ENCODE results near the gene TUSC2. TPM values are rescaled to one million over a fixed set of nuclear protein-coding genes. Genes with fewer than 3 reads are reported as not detected.

Gene TUSC2
- total RNA-seq, 1 experiment from 2014 or later, result 34.0 TPM

- intact Hi-C loops (cut with micrococcal nuclease), result no loop called here
These were observed 34.8 kb downstream of the TUSC2 start for GRCh38 chr3:50293079-50293801.

More at GRCh38 chr3:50293079-50293801, 34.8 kb downstream of the TUSC2 start:
- Histone ChIP-seq H2AFZ (ENCODE audit: low read depth, low read length, poor library complexity, severe bottlenecking) (no peak overlapping the region), H3K9me3 (ENCODE audit: control insufficient read depth in 1 of 2, insufficient read depth in 1 of 2, low read depth in 1 of 2, low read length in 2 of 2) (no peaks in the 10 kb centered on the region), H3K79me2 (ENCODE audit: insufficient read depth, low read length) (peaks cover 39% of the 10 kb centered on the region), H3K4me3 (replicated peaks in 1 of 2; ENCODE audit: low read depth in 1 of 2, low read length in 2 of 2) (peak overlapping the region; percentile 98 to 99), H3K9ac (ENCODE audit: low read length) (peak overlapping the region; percentile 99), H3K4me2 (ENCODE audit: low read length) (peak overlapping the region; percentile 85), H4K20me1 (ENCODE audit: insufficient read depth) (no peaks in the 10 kb centered on the region), H3K36me3 (ENCODE audit: control insufficient read depth in 1 of 2, insufficient read depth in 2 of 2, low read length in 2 of 2) (peaks cover 18 to 26% of the 10 kb centered on the region in 2 experiments), H3K27ac (ENCODE audit: low read depth, low read length) (peak overlapping the region; percentile 65), H3K9me2 (ENCODE audit: insufficient read depth) (no peaks in the 10 kb centered on the region), H3K27me3 (ENCODE audit: insufficient read depth, low read length) (no peaks in the 10 kb centered on the region), H3K4me1 (ENCODE audit: control insufficient read depth in 1 of 2, insufficient read depth in 2 of 2, low read length in 2 of 2) (peaks cover 11 to 24% of the 10 kb centered on the region in 2 experiments)
- POLR2A ChIA-PET, result interaction anchor here (1.2 to 1.8 kb wide), 4 partner anchors 10 to 58 kb away, joined by 3 to 7 read pairs (median 4); partner anchors contain the start of genes GNAI2, HYAL1 and LSMEM2
- TF ChIP-seq POLR2AphosphoS5 (IDR thresholded peaks at IDR 0.05; ENCODE audit: low read depth, low read length) (no peak), ELF1 (IDR thresholded peaks at IDR 0.05; ENCODE audit: borderline replicate concordance, low read depth) (no peak), SP1 (IDR thresholded peaks at IDR 0.05; ENCODE audit: low read depth) (no peak), SRF (IDR thresholded peaks at IDR 0.05; ENCODE audit: low read depth) (no peak), ZNF274 (IDR thresholded peaks at IDR 0.05; ENCODE audit: low read depth, low read length) (no peak), CEBPB (IDR thresholded peaks at IDR 0.05; ENCODE audit: low read depth) (no peak), REST (IDR thresholded peaks at IDR 0.05; ENCODE audit: low read depth) (no peak), EZH2 (IDR thresholded peaks at IDR 0.05) (no peak), POLR2A (IDR thresholded peaks at IDR 0.05; ENCODE audit: borderline replicate concordance, extremely low read depth, insufficient read depth, insufficient read length) (no peak), TCF7L2 (IDR thresholded peaks at IDR 0.05; ENCODE audit: borderline replicate concordance, extremely low read depth, insufficient read depth, insufficient read length) (no peak)
- TF ChIP-seq, protein P1, sequence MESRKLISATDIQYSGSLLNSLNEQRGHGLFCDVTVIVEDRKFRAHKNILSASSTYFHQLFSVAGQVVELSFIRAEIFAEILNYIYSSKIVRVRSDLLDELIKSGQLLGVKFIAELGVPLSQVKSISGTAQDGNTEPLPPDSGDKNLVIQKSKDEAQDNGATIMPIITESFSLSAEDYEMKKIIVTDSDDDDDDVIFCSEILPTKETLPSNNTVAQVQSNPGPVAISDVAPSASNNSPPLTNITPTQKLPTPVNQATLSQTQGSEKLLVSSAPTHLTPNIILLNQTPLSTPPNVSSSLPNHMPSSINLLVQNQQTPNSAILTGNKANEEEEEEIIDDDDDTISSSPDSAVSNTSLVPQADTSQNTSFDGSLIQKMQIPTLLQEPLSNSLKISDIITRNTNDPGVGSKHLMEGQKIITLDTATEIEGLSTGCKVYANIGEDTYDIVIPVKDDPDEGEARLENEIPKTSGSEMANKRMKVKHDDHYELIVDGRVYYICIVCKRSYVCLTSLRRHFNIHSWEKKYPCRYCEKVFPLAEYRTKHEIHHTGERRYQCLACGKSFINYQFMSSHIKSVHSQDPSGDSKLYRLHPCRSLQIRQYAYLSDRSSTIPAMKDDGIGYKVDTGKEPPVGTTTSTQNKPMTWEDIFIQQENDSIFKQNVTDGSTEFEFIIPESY (IDR thresholded peaks at IDR 0.05; ENCODE audit: extremely low read depth, insufficient replicate concordance, low read length), result no peak
- TF ChIP-seq, protein P2, sequence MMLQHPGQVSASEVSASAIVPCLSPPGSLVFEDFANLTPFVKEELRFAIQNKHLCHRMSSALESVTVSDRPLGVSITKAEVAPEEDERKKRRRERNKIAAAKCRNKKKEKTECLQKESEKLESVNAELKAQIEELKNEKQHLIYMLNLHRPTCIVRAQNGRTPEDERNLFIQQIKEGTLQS (IDR thresholded peaks at IDR 0.05), result no peak
- CTCF ChIA-PET, result interaction anchor here (1.8 to 1.9 kb wide), 2 partner anchors 31 to 47 kb away, joined by 6 to 8 read pairs; no protein-coding TSS in a partner anchor
- no peak for DNase-seq (ENCODE audit: low read depth, low spot score)
- ATAC-seq, result no peak
- RAD21 ChIA-PET (ENCODE audit: low non-redundant PET in 1 of 2, low total read pairs in 2 of 2, uncharacterized antibody in 2 of 2, unreplicated experiment in 2 of 2), result no interaction called here
- BruUV-seq (replicated peaks), result no TSS peak
